ENCODE results near the gene CBFA2T2.
"Not testable (repeated sequence)": the region's sequence is repeated elsewhere in the genome, so short reads cannot be mapped to it uniquely, and the experiment has no call there.

CBFA2T2 gene

DNA sequence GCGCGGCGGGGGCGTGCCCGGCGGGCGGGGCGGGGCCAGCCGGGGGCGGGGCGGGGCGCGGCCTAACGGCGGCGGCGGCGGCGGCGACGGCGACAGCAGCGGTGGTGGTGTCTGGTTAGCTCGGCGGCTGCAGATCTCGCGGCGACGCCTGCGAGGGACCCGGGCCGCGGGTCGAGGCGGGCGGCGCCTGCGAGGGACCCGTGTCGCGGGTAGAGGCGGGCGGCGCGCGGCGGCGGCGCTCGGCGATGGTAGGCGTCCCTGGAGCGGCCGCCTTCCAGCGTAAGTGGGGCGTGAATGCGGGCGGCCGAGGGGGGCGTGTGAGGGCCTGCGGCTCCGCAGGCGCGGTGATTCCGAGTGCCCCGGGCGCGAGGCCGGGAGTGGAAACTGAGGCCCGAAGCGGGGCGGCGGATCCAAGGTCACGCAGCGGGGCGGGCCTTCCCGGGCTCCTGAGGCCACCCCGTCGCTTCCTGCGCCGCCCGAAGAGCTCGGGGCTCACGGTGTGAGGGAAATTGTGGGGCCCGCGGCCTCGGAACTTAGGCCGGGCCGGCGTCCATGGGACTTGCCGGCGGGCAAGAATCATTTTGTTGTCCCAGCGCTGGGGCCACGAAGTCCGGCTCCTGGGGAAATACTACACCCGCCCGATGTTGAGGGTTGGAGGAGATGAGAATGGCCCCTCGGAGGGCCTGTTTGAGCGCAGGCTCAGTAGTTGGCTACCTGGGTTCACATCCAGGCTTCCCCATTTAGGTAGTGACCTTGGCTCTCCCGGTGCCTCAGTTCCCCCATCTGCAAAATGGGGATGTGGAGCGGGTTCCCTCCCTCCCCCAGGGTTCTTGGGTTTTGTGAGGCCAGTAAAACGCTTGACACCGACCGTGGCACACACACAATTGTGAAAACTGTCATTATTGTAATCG is at the start of gene CBFA2T2:
CBFA2T2 (plus strand) TSS at position 74 of the 911 bp plus-strand sequence; CDS start at position 246, 172 bp downstream.
- TF ChIP-seq, protein P1, sequence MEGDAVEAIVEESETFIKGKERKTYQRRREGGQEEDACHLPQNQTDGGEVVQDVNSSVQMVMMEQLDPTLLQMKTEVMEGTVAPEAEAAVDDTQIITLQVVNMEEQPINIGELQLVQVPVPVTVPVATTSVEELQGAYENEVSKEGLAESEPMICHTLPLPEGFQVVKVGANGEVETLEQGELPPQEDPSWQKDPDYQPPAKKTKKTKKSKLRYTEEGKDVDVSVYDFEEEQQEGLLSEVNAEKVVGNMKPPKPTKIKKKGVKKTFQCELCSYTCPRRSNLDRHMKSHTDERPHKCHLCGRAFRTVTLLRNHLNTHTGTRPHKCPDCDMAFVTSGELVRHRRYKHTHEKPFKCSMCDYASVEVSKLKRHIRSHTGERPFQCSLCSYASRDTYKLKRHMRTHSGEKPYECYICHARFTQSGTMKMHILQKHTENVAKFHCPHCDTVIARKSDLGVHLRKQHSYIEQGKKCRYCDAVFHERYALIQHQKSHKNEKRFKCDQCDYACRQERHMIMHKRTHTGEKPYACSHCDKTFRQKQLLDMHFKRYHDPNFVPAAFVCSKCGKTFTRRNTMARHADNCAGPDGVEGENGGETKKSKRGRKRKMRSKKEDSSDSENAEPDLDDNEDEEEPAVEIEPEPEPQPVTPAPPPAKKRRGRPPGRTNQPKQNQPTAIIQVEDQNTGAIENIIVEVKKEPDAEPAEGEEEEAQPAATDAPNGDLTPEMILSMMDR (IDR thresholded peaks at IDR 0.05; ENCODE audit: insufficient read depth, missing control alignments) = no peak

DNA sequence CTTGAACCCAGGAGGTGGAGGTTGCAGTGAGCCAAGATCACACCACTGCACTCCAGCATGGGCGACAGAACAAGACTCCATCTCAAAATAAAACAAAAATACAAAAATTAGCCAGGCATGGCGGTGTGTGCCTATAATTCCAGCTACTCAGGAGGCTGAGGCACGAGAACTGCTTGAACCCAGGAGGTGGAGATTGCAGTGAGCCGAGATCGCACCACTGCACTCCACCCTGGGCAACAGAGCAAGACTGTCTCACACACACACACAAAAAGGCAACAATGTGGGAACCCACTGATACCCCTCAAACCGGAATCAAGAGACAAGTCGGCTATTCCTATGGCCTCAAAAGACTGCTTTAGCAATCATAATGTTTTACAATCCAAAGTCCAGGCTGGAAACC is 49.3 kb upstream of the CBFA2T2 start:
- not testable (repeated sequence) for DNase-seq (ENCODE audit: insufficient read length, low spot score); FAIRE-seq

More for the DNA sequence above, at the start of gene CBFA2T2:
- FAIRE-seq (no peak), DNase-seq (ENCODE audit: insufficient read length, low spot score) (no peak)

DNA sequence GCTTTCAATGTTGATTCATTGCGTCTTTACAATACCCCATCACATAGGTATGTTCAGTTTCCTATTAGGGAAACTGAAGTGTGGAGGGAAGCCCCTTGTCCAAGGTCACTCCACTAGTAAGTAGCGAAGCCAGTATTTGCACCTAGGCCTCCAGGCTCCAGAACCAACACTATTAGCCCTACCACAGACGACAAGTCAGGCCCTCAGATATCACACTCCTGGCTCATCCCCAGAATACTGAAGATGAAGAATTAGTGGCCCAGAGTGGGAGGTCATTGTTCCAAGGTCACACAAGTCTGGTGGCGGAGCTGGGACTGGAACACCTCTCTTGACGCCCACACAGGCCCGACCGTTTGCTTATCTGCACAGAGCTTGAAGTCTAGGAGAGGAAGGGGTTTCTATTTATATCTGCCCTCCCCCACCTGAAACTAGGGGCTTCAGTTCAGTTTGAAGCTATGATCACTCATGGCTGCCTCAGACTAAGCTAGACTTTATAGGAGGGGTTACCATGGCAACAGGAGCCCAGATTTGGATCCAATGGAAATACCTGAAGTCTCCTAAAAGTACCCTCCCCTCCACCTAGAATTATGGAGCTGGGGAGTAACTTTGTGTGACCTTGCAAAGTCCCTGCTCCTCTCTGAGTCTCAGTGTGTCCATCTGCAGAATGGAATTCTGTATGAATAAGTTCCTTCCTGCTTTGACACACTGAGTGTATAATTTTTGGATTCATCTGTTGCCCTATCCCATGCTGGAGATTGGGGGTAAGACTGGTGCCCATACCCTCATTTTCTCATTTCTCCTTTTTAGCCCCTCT is 48.5 kb upstream of the CBFA2T2 start:
- TF ChIP-seq, protein P1 (IDR thresholded peaks at IDR 0.05; ENCODE audit: insufficient read depth, missing control alignments) = no peak
- DNase-seq (ENCODE audit: insufficient read length, low spot score) (no peak), FAIRE-seq (no peak)

DNA sequence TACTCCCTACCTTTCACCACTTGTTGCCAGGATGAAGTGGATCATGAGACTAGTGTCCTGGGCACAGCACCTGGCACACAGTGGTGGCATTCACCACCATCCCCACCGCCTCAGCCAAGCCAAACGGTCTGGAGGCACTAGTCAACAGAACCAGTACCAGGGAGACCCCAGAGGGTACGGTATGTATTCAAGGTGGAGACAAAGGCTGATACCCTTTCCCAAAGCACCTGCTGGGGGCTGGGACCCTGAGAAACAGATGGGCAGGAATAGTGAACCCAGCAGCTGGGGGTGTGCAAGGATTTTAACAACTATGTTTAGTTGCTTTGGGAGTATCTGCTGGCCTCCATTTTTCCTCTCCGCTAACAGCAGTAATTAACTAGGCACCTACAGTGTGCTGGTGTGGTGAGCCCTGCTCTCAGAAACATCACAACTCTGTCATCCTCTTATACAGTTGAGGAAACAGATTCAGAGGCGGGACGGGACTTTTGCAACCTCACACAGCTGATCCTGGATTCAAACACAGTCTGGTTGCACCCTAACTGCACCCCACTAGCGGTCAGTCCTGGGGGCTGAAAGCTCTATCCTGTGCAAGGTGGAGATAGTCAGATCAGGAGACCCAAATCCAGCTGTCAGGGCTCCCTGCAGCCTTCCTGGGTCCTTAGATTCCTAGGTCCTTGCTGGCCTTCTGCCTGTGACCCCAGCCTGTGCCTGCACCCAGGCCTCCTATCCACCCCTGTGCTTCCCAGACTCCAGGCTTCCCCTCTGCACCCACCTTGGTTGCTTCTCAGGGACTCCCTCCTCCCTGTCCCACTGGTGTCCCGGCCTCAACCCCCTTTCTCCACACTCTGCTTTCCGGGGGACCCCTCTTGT is 47.5 kb upstream of the CBFA2T2 start:
- TF ChIP-seq, protein P1 (IDR thresholded peaks at IDR 0.05; ENCODE audit: insufficient read depth, missing control alignments) = no peak
- DNase-seq (ENCODE audit: insufficient read length, low spot score) (no peak), FAIRE-seq (no peak)

DNA sequence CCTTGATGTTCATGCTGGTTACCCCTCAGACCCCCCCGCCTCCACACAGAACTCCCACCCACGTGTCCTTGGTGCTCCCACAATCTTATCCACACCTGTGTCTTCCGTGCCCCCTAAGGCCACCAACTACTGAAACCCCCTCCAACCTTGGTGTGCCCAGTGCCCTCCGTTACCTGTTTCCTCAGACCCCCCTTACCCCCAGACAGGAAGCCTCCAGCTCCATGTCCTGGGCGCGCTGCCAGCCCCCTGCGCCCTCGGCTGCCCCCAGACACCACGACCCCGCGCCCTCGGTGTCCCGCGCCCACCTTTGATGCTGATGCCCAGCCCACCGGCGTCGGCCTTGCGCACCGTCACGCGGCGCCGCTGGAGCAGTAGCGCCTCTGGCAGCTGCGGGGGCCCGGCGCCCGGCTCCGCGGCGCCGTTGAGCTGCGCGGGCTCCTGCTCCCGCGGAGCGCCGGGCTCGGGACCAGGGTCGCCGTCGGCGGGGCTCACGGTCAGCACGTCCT is 46.8 kb upstream of the CBFA2T2 start:
- no peak for FAIRE-seq

DNA sequence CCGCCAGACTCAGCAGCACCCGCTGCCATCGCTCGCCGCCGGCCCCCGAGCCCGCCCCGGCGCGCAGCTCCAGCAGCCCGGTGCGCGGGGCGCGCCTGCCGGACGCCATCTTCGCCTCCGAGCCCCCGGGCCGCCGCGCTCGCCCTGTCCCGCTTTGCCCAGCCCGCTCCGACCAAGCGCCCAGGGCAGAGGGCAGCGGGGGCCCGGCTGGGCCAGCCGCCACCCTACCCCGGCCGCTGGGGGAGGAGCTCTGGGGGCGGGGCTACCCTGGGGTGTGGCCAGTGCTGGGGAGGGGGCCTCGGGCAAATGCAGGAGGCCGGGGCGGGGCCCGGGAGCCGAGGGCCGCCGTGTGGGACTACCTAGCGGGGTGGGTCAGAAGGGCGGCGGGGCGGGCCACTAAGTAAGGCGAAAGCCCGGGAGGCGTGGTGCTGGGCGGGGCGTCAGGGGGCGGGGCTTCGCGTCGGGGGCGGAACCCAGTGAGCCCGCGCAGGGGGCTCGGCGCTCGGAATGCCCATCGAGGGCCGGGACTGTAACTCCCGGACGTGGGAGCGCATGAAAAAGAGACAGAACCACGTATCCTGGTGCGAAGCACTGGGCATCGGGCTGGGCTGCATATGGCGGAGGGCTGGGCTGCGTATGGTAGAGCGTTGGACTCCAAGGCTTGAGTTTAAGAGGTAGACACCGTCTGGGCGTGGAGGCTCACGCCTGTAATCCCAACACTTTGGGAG is 46.2 kb upstream of the CBFA2T2 start, which contains the start of gene SNTA1:
SNTA1 (minus strand) TSS at position 252 of the 728 bp plus-strand sequence; CDS start at position 109, 143 bp downstream.
- DNase-seq (ENCODE audit: insufficient read length, low spot score) (peak; percentile 96), FAIRE-seq (no peak)
- TF ChIP-seq, protein P1 (IDR thresholded peaks at IDR 0.05; ENCODE audit: insufficient read depth, missing control alignments) = no peak

More for the DNA sequence above, 46.8 kb upstream of the CBFA2T2 start:
- peak; percentile 40 for DNase-seq (ENCODE audit: insufficient read length, low spot score)
- TF ChIP-seq, protein P1 (IDR thresholded peaks at IDR 0.05; ENCODE audit: insufficient read depth, missing control alignments) = no peak
